Lower leg skin (tissue), 3 donors: Measurements from ENCODE around the gene SVOPL.

Experiments used
- CTCF ChIP-seq, 3 donors: fragments of 450-650 bp; IDR thresholded peaks; one replicate each; pipeline ENCODE4 v1.5.1; 2016; ENCODE audit warnings: antibody characterized with exemption in 3 of 3, mild to moderate bottlenecking in 3 of 3, moderate library complexity in 2 of 3
- POLR2A ChIP-seq, 2 donors: fragments of 450-650 bp; IDR thresholded peaks; one replicate each; pipeline ENCODE4 v1.6.1; 2016 to 2017; ENCODE audit warnings: antibody characterized with exemption in 2 of 2, mild to moderate bottlenecking in 1 of 2, moderate library complexity in 1 of 2

- no peak for TF ChIP-seq CTCF (IDR thresholded peaks at IDR 0.05)
- no peak for TF ChIP-seq POLR2A (IDR thresholded peaks at IDR 0.05)
Measured at GRCh38 chr7:138554674-138555073, 146.5 kb downstream of the SVOPL start.
